Activated T-cell treated with anti-CD3 and anti-CD28 coated beads, Interleukin-2, amount 50 U/mL, for 24 hours (primary cell): ENCODE measurements around the gene PIF1.
"Not testable (repeated sequence)": the region's sequence is repeated elsewhere in the genome, so short reads cannot be mapped to it uniquely, and the experiment has no call there.

Experiments used
- DNase-seq: peaks from one replicate; pipeline ENCODE4 v3.0.0-alpha.2; 2020
- H3K27ac Mint-ChIP-seq: 2 replicates; pipeline ENCODE4 v1.8.0; 2020; ENCODE audit warnings: mild to moderate bottlenecking, mixed read lengths
- H3K27me3 Mint-ChIP-seq: 2 replicates; pipeline ENCODE4 v1.8.0; 2020; ENCODE audit warnings: mixed read lengths
- H3K36me3 Mint-ChIP-seq: 2 replicates; pipeline ENCODE4 v1.8.0; 2020; ENCODE audit warnings: low read depth, mixed read lengths
- H3K4me1 Mint-ChIP-seq: 2 replicates; pipeline ENCODE4 v1.8.0; 2020; ENCODE audit warnings: low read depth, mixed read lengths
- H3K4me3 Mint-ChIP-seq: 2 replicates; pipeline ENCODE4 v1.8.0; 2020; ENCODE audit warnings: mild to moderate bottlenecking, moderate library complexity, mixed read lengths
- H3K9me3 Mint-ChIP-seq: 2 replicates; pipeline ENCODE4 v1.8.0; 2020; ENCODE audit warnings: mixed read lengths

PIF1 gene

GRCh38 chr15:64809649-64810496 is 15.6 kb downstream of the PIF1 start:
- Mint-ChIP-seq H3K36me3 (no peaks in the 10 kb centered on the region), H3K27ac (no peak overlapping the region), H3K4me1 (peaks cover 1% of the 10 kb centered on the region), H3K9me3 (no peaks in the 10 kb centered on the region), H3K4me3 (no peak overlapping the region), H3K27me3 (peaks cover 5% of the 10 kb centered on the region)
- peak; percentile 69 for DNase-seq

- no peak for DNase-seq
- Mint-ChIP-seq H3K27ac (no peak overlapping the region), H3K27me3 (peaks cover 5% of the 10 kb centered on the region), H3K9me3 (no peaks in the 10 kb centered on the region), H3K36me3 (no peaks in the 10 kb centered on the region), H3K4me1 (peaks cover 1% of the 10 kb centered on the region), H3K4me3 (no peak overlapping the region)
Observed at GRCh38 chr15:64808785-64809453, 16.5 kb downstream of the PIF1 start.

DNA sequence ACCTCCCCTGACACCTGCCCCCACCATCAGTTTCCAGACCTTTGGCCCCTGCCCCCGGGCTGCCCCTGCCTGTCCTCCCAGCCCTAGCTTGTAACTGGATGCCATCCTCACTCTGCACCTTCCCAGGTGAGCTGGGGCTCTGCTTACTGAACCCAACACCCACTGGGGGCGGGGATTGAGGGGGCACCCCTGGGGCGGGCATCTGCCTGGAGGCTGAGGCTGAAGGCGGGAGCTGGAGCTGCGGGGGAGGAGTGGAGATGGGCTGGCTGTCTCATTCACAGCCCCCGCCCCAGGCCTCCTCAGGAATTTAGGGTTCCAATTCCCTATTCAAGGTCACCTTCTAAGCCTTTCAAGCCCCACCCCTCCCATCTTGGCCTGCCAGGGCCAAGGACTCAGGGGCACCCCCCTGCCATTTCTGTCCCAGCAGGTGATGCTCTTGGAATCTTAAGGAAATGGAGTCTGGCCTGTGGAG is 17.7 kb downstream of the PIF1 start:
- Mint-ChIP-seq H3K27me3 (peaks cover 5% of the 10 kb centered on the region), H3K4me1 (peaks cover 1% of the 10 kb centered on the region), H3K9me3 (no peaks in the 10 kb centered on the region), H3K36me3 (no peaks in the 10 kb centered on the region), H3K4me3 (no peak overlapping the region), H3K27ac (no peak overlapping the region)
- DNase-seq = no peak

DNA sequence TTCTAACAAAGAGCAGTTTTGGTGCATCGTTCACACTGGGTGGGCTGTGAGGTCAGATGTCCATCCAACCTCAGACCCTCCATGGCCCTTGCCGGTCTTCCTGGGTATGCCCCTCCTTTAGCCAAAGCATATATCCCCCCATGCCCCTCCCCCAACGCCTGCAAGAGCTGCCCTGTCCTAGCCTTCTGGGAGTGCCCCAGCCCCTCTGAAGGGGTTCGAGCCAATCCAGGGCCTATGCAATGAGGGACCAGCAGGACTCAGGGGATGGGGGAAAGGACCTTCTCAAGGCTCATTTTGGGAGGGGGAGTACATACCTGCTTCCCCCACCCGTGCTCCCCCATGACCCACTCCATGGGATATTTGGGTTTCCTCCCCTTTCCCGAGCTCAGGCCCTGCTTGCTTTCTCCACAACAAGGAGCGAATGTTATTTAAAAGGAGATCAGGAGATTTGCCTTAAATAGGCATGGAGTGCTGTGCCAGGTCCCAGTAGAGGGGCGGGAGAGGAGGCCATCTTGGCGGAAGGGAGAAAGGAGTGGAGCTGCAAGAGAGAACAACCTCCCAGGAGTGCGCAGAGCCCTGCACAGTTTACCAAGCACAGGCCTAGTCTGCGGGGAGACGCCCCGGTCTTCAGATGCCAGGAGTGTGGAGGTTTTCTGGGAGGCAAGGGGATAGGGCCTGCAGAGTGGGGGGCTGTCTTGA is 18.2 kb downstream of the PIF1 start:
- Mint-ChIP-seq H3K9me3 (no peaks in the 10 kb centered on the region), H3K36me3 (no peaks in the 10 kb centered on the region), H3K4me1 (peaks cover 2% of the 10 kb centered on the region), H3K4me3 (no peak overlapping the region), H3K27ac (no peak overlapping the region), H3K27me3 (peaks cover 5% of the 10 kb centered on the region)
- DNase-seq = no peak

DNA sequence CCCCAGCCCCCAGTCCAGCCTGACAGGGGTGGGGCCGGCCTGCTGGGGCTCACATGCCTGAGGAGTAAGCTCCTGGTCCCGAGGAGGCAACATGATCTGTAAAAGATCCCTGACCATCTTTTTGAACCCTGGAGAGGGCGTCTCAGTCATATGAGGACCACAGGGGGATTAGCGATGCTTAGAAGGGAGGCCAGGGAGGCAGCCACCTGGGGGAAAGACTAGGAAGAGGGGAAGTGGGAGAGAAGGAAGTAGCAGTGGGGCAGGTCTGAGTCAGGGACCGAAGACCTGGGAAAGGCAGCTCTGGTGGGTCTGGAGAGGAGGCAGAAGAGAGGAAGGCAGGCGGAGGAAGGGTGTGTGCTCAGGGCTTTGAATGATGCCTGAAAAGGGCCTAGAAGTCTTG is 18.9 kb downstream of the PIF1 start:
- Mint-ChIP-seq H3K9me3 (no peaks in the 10 kb centered on the region), H3K4me3 (no peak overlapping the region), H3K36me3 (no peaks in the 10 kb centered on the region), H3K27ac (no peak overlapping the region), H3K4me1 (peaks cover 5% of the 10 kb centered on the region), H3K27me3 (peaks cover 5% of the 10 kb centered on the region)
- no peak for DNase-seq

GRCh38 chr15:64804619-64805018 is 20.8 kb downstream of the PIF1 start:
- peaks cover 4% of the 10 kb centered on the region for H3K4me1 Mint-ChIP-seq
- no peak overlapping the region for H3K4me3 Mint-ChIP-seq
- peaks cover 5% of the 10 kb centered on the region for H3K27me3 Mint-ChIP-seq
- H3K36me3 Mint-ChIP-seq = no peaks in the 10 kb centered on the region
- DNase-seq = no peak
- H3K27ac Mint-ChIP-seq = no peak overlapping the region
- no peaks in the 10 kb centered on the region for H3K9me3 Mint-ChIP-seq

- H3K4me3 Mint-ChIP-seq = no peak overlapping the region
- no peaks in the 10 kb centered on the region for H3K9me3 Mint-ChIP-seq
- H3K27ac Mint-ChIP-seq = no peak overlapping the region
- peaks cover 4% of the 10 kb centered on the region for H3K4me1 Mint-ChIP-seq
- no peak for DNase-seq
- peaks cover 2% of the 10 kb centered on the region for H3K27me3 Mint-ChIP-seq
- H3K36me3 Mint-ChIP-seq = no peaks in the 10 kb centered on the region
Observed at GRCh38 chr15:64803526-64803925, 21.9 kb downstream of the PIF1 start.

DNA sequence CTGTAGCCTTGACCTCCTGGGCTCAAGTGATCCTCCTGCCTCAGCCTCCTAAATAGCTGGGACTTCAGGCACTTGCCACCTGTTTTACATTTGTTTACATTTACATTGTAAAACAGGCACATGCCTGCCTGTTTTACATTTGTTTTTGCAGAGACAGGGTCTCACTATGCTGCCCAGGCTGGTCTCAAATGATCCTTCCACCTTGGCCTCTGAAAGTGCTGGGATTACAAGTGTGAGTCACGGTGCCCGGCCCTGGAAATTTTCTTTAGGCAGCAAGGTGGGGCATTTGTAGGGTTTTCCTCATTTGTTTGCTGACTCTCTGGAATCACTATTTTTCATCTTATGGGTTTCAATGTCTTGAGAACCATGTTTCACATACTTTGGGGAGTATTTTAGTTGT is 25.0 kb downstream of the PIF1 start:
- Mint-ChIP-seq H3K36me3 (no peaks in the 10 kb centered on the region), H3K9me3 (no peaks in the 10 kb centered on the region), H3K4me3 (no peak overlapping the region), H3K4me1 (peaks cover 4% of the 10 kb centered on the region), H3K27ac (no peak overlapping the region), H3K27me3 (no peaks in the 10 kb centered on the region)
- DNase-seq = no peak

DNA sequence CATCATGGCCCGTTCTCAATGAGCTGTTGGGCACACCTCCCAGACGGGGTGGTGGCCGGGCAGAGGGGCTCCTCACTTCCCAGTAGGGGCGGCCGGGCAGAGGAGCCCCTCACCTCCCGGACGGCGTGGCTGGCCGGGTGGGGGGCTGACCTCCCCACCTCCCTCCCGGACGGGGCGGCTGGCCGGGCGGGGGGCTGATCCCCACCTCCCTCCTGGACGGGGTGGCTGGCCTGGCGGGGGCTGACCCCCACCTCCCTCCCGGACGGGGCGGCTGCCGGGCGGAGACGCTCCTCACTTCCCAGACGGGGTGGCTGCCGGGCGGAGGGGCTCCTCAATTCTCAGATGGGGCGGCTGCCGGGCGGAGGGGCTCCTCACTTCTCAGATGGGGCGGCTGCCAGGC is 26.5 kb downstream of the PIF1 start:
- not testable (repeated sequence) for H3K4me1 Mint-ChIP-seq, H3K9me3 Mint-ChIP-seq, H3K27ac Mint-ChIP-seq, DNase-seq, H3K36me3 Mint-ChIP-seq, H3K27me3 Mint-ChIP-seq, H3K4me3 Mint-ChIP-seq

DNA sequence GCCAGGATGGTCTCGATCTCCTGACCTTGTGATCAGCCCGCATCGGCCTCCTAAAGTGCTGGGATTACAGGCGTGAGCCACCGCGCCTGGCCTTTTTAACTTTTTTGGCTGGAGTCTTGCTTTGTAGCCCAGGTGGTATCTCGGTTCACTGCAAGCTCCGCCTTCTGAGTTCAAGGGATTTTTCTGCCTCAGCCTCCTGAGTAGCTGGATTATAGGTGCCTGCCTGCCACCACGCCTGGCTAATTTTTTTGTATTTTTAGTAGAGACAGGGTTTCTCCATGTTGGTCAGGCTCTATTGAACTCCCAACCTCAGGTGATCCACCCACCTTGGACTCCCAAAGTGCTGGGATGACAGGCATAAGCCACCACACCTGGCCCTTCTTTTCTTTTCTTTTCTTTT is 29.5 kb downstream of the PIF1 start:
- H3K27me3 Mint-ChIP-seq, H3K27ac Mint-ChIP-seq, H3K9me3 Mint-ChIP-seq, H3K36me3 Mint-ChIP-seq, H3K4me3 Mint-ChIP-seq, DNase-seq, H3K4me1 Mint-ChIP-seq: not testable (repeated sequence)

- not testable (repeated sequence) for H3K4me3 Mint-ChIP-seq, DNase-seq, H3K36me3 Mint-ChIP-seq, H3K4me1 Mint-ChIP-seq, H3K27me3 Mint-ChIP-seq, H3K9me3 Mint-ChIP-seq, H3K27ac Mint-ChIP-seq
Observed at GRCh38 chr15:64795299-64795698, 30.1 kb downstream of the PIF1 start.

DNA sequence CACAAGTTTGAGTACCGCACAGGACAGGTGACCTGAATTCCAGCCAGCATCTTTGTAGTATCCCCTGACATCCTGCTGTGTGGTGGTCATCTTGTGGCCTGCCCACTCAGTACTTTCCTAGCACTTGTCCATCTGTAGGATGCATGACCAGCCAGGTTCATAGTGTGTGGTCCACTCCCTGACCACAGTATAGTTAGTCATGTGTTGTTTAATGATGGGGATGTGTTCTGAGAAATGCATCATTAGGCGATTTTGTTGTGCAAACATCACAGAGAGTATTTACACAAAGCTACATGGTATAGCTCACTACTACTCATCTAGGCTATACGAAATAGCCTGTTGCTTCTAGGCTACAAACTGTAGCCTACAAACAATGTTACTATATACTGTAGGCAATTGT is 33.2 kb downstream of the PIF1 start:
- no peaks in the 10 kb centered on the region for H3K9me3 Mint-ChIP-seq
- H3K27ac Mint-ChIP-seq = no peak overlapping the region
- no peaks in the 10 kb centered on the region for H3K36me3 Mint-ChIP-seq
- no peaks in the 10 kb centered on the region for H3K27me3 Mint-ChIP-seq
- no peak overlapping the region for H3K4me3 Mint-ChIP-seq
- H3K4me1 Mint-ChIP-seq = no peaks in the 10 kb centered on the region
- DNase-seq = no peak

DNA sequence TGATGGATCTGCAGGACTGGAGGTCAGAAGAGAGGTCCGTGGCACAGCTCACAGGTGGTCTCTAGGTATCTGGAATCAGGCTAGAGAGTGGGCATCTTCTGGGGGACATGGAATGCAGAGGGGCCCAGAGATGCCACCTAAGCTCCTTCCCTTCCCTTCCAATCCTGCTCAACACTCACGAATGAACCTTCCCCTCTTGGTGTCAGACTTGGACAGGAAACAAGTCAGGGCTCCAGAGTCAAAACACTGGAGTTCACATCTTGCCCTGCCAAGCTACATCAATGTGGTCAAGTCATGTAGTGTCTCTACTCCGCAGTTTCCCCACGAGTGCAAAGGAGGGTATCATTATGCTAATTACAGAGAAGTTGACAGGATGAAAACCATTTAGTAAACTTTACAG is 34.0 kb downstream of the PIF1 start:
- no peak overlapping the region for H3K4me3 Mint-ChIP-seq
- H3K27ac Mint-ChIP-seq = no peak overlapping the region
- no peaks in the 10 kb centered on the region for H3K27me3 Mint-ChIP-seq
- DNase-seq = no peak
- H3K9me3 Mint-ChIP-seq = no peaks in the 10 kb centered on the region
- H3K4me1 Mint-ChIP-seq = no peaks in the 10 kb centered on the region
- H3K36me3 Mint-ChIP-seq = no peaks in the 10 kb centered on the region

DNA sequence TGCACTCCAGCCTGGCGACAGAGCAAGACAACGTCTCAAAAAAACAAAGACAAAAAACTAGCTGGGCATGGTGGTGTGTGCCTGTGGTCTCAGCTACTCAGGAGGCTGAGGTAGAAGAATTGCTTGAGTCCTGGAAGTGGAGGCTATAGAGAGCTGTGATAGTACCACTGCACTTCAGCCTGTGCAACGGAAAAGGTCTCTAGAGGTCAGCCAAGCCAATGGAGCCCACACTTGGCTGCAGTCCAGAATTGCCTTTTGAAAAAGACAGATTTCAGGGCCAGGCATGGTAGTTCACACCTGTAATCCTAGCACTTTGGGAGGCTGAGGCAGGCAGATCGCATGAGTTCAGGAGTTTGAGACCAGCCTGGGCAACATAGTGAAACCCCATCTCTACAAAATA is 41.7 kb downstream of the PIF1 start:
- Mint-ChIP-seq H3K27ac (no peak overlapping the region), H3K27me3 (peaks cover 3% of the 10 kb centered on the region), H3K36me3 (no peaks in the 10 kb centered on the region), H3K4me1 (peaks cover 2% of the 10 kb centered on the region), H3K9me3 (no peaks in the 10 kb centered on the region), H3K4me3 (no peak overlapping the region)
- no peak for DNase-seq

- Mint-ChIP-seq H3K27ac (no peak overlapping the region), H3K36me3 (no peaks in the 10 kb centered on the region), H3K27me3 (peaks cover 3% of the 10 kb centered on the region), H3K4me3 (no peak overlapping the region), H3K4me1 (peaks cover 2% of the 10 kb centered on the region), H3K9me3 (no peaks in the 10 kb centered on the region)
- no peak for DNase-seq
Observed at GRCh38 chr15:64782751-64783150, 42.7 kb downstream of the PIF1 start.
